OCI-LY3 (cell line): ENCODE data around the gene IL17F.

Source experiments
- EZH2phosphoT487 ChIP-seq: fragments of 200-600 bp; shearing (Covaris generic); IDR thresholded peaks from 2 replicates; pipeline ENCODE4 v1.6.1; 2018; ENCODE audit warnings: antibody characterized with exemption, mixed run types, low read depth
- TF ChIP-seq, protein P1 (sequence below): fragments of 200-600, 300-600 bp; sonication (generic); IDR thresholded peaks from 2 replicates; pipeline ENCODE4 v1.5.1; 2014; ENCODE audit warnings: antibody characterized with exemption, low read length, low read depth

DNA sequence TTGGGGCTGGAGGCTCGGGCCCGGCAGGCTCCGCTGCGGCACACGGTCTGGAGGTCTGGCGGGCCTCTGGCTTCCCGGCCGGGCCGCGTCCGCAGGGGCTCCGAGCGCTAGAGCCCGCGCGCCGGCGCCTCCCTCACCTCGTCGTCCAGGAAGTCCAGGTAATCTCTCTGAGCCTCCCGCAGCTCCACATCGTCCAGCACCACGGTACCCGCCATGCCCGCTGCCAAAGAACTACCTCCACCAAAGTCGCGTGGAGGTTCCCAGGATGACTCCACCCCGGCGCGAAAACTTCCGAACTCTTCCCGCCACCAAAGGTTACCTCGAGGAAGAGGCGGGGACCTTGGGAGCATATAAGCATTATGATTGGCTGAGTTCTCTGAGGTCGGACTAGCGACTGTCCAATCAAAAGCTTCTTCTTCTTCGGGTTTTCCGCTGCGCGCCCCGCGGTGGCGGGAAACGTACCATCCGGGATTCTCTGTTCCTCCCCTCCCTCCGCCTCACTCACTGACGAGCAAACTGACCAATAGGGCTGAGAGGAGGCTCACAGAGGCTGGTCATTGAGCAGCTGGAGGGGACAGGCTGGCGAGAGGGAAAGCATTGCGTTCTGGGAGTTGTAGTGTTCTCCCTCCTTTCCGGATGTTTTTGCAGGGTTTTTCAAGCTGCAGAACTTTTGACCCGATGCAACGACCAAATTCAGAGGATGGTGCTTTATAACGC is 40.3 kb upstream of the IL17F start, which contains the start of gene MCM3:
- TF ChIP-seq, protein P1, sequence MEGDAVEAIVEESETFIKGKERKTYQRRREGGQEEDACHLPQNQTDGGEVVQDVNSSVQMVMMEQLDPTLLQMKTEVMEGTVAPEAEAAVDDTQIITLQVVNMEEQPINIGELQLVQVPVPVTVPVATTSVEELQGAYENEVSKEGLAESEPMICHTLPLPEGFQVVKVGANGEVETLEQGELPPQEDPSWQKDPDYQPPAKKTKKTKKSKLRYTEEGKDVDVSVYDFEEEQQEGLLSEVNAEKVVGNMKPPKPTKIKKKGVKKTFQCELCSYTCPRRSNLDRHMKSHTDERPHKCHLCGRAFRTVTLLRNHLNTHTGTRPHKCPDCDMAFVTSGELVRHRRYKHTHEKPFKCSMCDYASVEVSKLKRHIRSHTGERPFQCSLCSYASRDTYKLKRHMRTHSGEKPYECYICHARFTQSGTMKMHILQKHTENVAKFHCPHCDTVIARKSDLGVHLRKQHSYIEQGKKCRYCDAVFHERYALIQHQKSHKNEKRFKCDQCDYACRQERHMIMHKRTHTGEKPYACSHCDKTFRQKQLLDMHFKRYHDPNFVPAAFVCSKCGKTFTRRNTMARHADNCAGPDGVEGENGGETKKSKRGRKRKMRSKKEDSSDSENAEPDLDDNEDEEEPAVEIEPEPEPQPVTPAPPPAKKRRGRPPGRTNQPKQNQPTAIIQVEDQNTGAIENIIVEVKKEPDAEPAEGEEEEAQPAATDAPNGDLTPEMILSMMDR: no peak
- no peak for TF ChIP-seq EZH2phosphoT487
